Kidney (tissue), 14 donors: ENCODE measurements around the gene TNFSF8. TPM values are rescaled to one million over a fixed set of nuclear protein-coding genes. Genes with fewer than 3 reads are reported as not detected.

Source experiments
- DNase-seq, 5 donors: peaks; one replicate each; pipeline ENCODE4 v3.0.0-alpha.2; 2013 to 2020
- FAIRE-seq: peaks from 2 replicates; lab custom pipeline; 2012; peaks lifted over from hg19 to GRCh38; lab: Jason Lieb, UNC
- H3K27ac ChIP-seq, 2 donors: one replicate each; pipeline ENCODE4 v1.7.0; 2013; ENCODE audit warnings: low read depth in 2 of 2, low read length in 2 of 2, inconsistent platforms in 1 of 2
- H3K27me3 ChIP-seq: one replicate; pipeline ENCODE4 v1.7.1; 2013; ENCODE audit warnings: low read length, inconsistent platforms; ENCODE audit not compliant: control insufficient read depth, insufficient read depth
- H3K36me3 ChIP-seq, 3 donors: one replicate each; pipeline versions ENCODE4 v1.7.0 to v1.7.1; 2013; ENCODE audit warnings: low read length in 3 of 3, control low read depth in 1 of 3, inconsistent platforms in 1 of 3; ENCODE audit not compliant: insufficient read depth in 3 of 3, control insufficient read depth in 2 of 3
- H3K4me1 ChIP-seq, 3 donors: one replicate each; pipeline versions ENCODE4 v1.7.0 to v1.7.1; 2013; ENCODE audit warnings: low read length in 3 of 3, inconsistent platforms in 1 of 3, low read depth in 1 of 3; ENCODE audit not compliant: control insufficient read depth in 2 of 3, insufficient read depth in 2 of 3
- H3K4me3 ChIP-seq, 3 donors: one replicate each; pipeline versions ENCODE4 v1.7.0 to v1.8.1; 2013; ENCODE audit warnings: low read length in 3 of 3, control low read depth in 1 of 3, inconsistent platforms in 1 of 3
- H3K9ac ChIP-seq, 3 donors: one replicate each; pipeline versions ENCODE4 v1.7.0 to v1.7.1; 2013; ENCODE audit warnings: low read length in 3 of 3, control low read depth in 1 of 3, inconsistent platforms in 1 of 3
- H3K9me3 ChIP-seq, 3 donors: one replicate each; pipeline versions ENCODE4 v1.7.0 to v1.7.1; 2013; ENCODE audit warnings: low read length in 3 of 3, control low read depth in 1 of 3, inconsistent platforms in 1 of 3; ENCODE audit not compliant: control insufficient read depth in 2 of 3, insufficient read depth in 1 of 3
- CTCF ChIP-seq: IDR thresholded peaks from 3 replicates; pipeline ENCODE4 v1.5.1; 2012; ENCODE audit warnings: mild to moderate bottlenecking, moderate library complexity, borderline replicate concordance; ENCODE audit not compliant: insufficient read depth; ENCODE audit errors: extremely low read depth
- intact Hi-C: fragments of 100-400 bp; cut with DNase I; formaldehyde crosslinking; loops from one replicate; pipeline ENCODE4 v1.11.1; 2022
- polyA plus RNA-seq: library from polyadenylated mRNA; stranded (reverse); fragments of 350-450 nt; fragmentation: Illumina TruSeq; extraction: RNeasy Lipid Tissue Mini Kit (QIAGEN cat#74804); gene quantifications from one replicate; pipeline ENCODE4 v1.2.3, GENCODE V29; 2014; ENCODE audit warnings: low read depth, low replicate concordance; ENCODE audit not compliant: insufficient read depth
- total RNA-seq: library from RNA; stranded (reverse); fragmentation: NEBNext Ultra II Directional; extraction: Animal tissue kit (Norgen Biotek cat#: 25700); gene quantifications from one replicate; pipeline ENCODE4 v1.2.1, GENCODE V29; 2021
- donor health status: control.
- donor health status: control.
- donor health status: control.
- donor health status: control.
- donor health status: control.
- donor health status: DM: yes; HTN: yes; CAD: no.
- donor health status: Normal renal cell carcinoma (clear cell type).

TNFSF8 gene
- total and polyA plus RNA-seq, 2 donors from 2014 or later = 0.43 to 5.0 TPM

- DNase-seq = peak in 3 of 5 donors; percentile 29 to 86 (median 46)
- intact Hi-C loops = no loop called here
Measured at GRCh38 chr9:114864471-114864870, 65.9 kb downstream of the TNFSF8 start.

GRCh38 chr9:114861922-114862605 is 68.3 kb downstream of the TNFSF8 start:
- H3K4me3 ChIP-seq = no peak overlapping the region
- peak in 2 of 5 donors; percentile 24 to 25 for DNase-seq
- H3K36me3 ChIP-seq = no peaks in the 10 kb centered on the region
- no peak overlapping the region for H3K27ac ChIP-seq
- H3K27me3 ChIP-seq = no peaks in the 10 kb centered on the region
- H3K9me3 ChIP-seq = no peaks in the 10 kb centered on the region
- no peak overlapping the region for H3K9ac ChIP-seq
- intact Hi-C loops = no loop called here
- no peak for TF ChIP-seq CTCF
- H3K4me1 ChIP-seq = peaks cover 0 to 4% (median 0%) of the 10 kb centered on the region in 3 donors
- no peak for FAIRE-seq

More at GRCh38 chr9:114864471-114864870, 65.9 kb downstream of the TNFSF8 start:
- no peak overlapping the region for H3K27ac ChIP-seq
- no peaks in the 10 kb centered on the region for H3K27me3 ChIP-seq
- H3K4me3 ChIP-seq = no peak overlapping the region
- H3K9me3 ChIP-seq = no peaks in the 10 kb centered on the region
- FAIRE-seq = no peak
- no peak overlapping the region for H3K9ac ChIP-seq
- no peaks in the 10 kb centered on the region for H3K4me1 ChIP-seq
- no peak for TF ChIP-seq CTCF
- H3K36me3 ChIP-seq = no peaks in the 10 kb centered on the region

GRCh38 chr9:114861273-114861672 is 69.1 kb downstream of the TNFSF8 start:
- H3K27me3 ChIP-seq = no peaks in the 10 kb centered on the region
- no peak overlapping the region for H3K9ac ChIP-seq
- FAIRE-seq (no peak), DNase-seq (no peak)
- no peak overlapping the region for H3K4me3 ChIP-seq
- no peak for TF ChIP-seq CTCF
- H3K4me1 ChIP-seq = peaks cover 0 to 4% (median 0%) of the 10 kb centered on the region in 3 donors
- no peak overlapping the region for H3K27ac ChIP-seq
- H3K9me3 ChIP-seq = no peaks in the 10 kb centered on the region
- intact Hi-C loops = no loop called here
- no peaks in the 10 kb centered on the region for H3K36me3 ChIP-seq
